CD4-positive, alpha-beta memory T cell (primary cell): ENCODE data around the gene ICAM1. TPM values are rescaled to one million over a fixed set of nuclear protein-coding genes. Genes with fewer than 3 reads are reported as not detected.
"Not testable (repeated sequence)": the region's sequence is repeated elsewhere in the genome, so short reads cannot be mapped to it uniquely, and the experiment has no call there.

ENCODE experiments used
- CTCF ChIA-PET: fragments of 350-600 bp; sonication (Branson Sonifier 250); formaldehyde crosslinking; loops from one replicate; lab custom pipeline; 2021; ENCODE audit warnings: inconsistent platforms; ENCODE audit not compliant: partially characterized antibody; lab: Charles Lee
- POLR2A ChIA-PET: fragments of 350-600 bp; sonication (Branson Sonifier 250); formaldehyde crosslinking; loops from one replicate; lab custom pipeline; 2021; ENCODE audit not compliant: partially characterized antibody; lab: Charles Lee
- DNase-seq, 5 donors: peaks; one replicate each; pipeline versions ENCODE4 v3.0.0 to v3.0.0-alpha.2; 2020 to 2022; ENCODE audit warnings: mixed read lengths in 1 of 5
- H3K27ac ChIP-seq: one replicate; pipeline ENCODE4 v1.7.0; 2013; ENCODE audit warnings: low read depth, low read length
- H3K27me3 ChIP-seq: 2 replicates; pipeline ENCODE4 v1.7.0; 2013; ENCODE audit warnings: mild to moderate bottlenecking, low read length, moderate library complexity; ENCODE audit not compliant: insufficient read depth
- H3K36me3 ChIP-seq: 2 replicates; pipeline ENCODE4 v1.7.0; 2013; ENCODE audit warnings: mild to moderate bottlenecking, low read length, moderate library complexity; ENCODE audit not compliant: insufficient read depth
- H3K4me1 ChIP-seq: 2 replicates; pipeline ENCODE4 v1.7.0; 2013; ENCODE audit warnings: mild to moderate bottlenecking, low read length, moderate library complexity; ENCODE audit not compliant: insufficient read depth
- H3K4me3 ChIP-seq, 2 donors: one replicate each; pipeline ENCODE4 v1.7.0; 2013; ENCODE audit warnings: low read length in 2 of 2, mild to moderate bottlenecking in 1 of 2
- H3K9me3 ChIP-seq, 2 donors: one replicate each; pipeline ENCODE4 v1.7.0; 2013; ENCODE audit warnings: low read length in 2 of 2, control low read depth in 1 of 2; ENCODE audit not compliant: control insufficient read depth in 1 of 2
- H3K27ac Mint-ChIP-seq, 7 donors: one replicate each; pipeline ENCODE4 v1.8.0; 2020 to 2021; ENCODE audit warnings: mixed read lengths in 7 of 7, mild to moderate bottlenecking in 6 of 7, inconsistent platforms in 3 of 7, moderate library complexity in 3 of 7
- H3K27me3 Mint-ChIP-seq, 2 donors: one replicate each; pipeline ENCODE4 v1.8.0; 2020 to 2021; ENCODE audit warnings: mixed read lengths in 2 of 2
- H3K36me3 Mint-ChIP-seq, 2 donors: one replicate each; pipeline ENCODE4 v1.8.0; 2020 to 2021; ENCODE audit warnings: mixed read lengths in 2 of 2, inconsistent platforms in 1 of 2, mild to moderate bottlenecking in 1 of 2
- H3K4me1 Mint-ChIP-seq, 4 donors: one replicate each; pipeline ENCODE4 v1.8.0; 2020 to 2021; ENCODE audit warnings: mixed read lengths in 4 of 4, mild to moderate bottlenecking in 1 of 4
- H3K4me3 Mint-ChIP-seq, 8 donors: one replicate each; pipeline ENCODE4 v1.8.0; 2020 to 2021; ENCODE audit warnings: mixed read lengths in 8 of 8, mild to moderate bottlenecking in 7 of 8, moderate library complexity in 6 of 8, inconsistent platforms in 3 of 8
- H3K9me3 Mint-ChIP-seq, 8 donors: one replicate each; pipeline ENCODE4 v1.8.0; 2020 to 2021; ENCODE audit warnings: mixed read lengths in 8 of 8, mild to moderate bottlenecking in 5 of 8, inconsistent platforms in 3 of 8, moderate library complexity in 1 of 8
- intact Hi-C: fragments of 100-400 bp; cut with micrococcal nuclease; formaldehyde crosslinking; loops from one replicate; pipeline ENCODE4 v1.15.1; 2023
- polyA plus RNA-seq, 2 donors: library from polyadenylated mRNA; unstranded; fragments of 300-500 nt; fragmentation: Illumina TruSeq; gene quantifications; one replicate each; pipeline ENCODE4 v1.2.3, GENCODE V29; 2021
- total RNA-seq, 2 experiments: library from RNA; stranded (reverse); gene quantifications; one replicate each; pipeline ENCODE4 v1.2.3, GENCODE V29; 2021

Gene ICAM1
- total and polyA plus RNA-seq, 4 experiments from 2014 or later: 2.5 to 8.2 (median 7.8) TPM

DNA sequence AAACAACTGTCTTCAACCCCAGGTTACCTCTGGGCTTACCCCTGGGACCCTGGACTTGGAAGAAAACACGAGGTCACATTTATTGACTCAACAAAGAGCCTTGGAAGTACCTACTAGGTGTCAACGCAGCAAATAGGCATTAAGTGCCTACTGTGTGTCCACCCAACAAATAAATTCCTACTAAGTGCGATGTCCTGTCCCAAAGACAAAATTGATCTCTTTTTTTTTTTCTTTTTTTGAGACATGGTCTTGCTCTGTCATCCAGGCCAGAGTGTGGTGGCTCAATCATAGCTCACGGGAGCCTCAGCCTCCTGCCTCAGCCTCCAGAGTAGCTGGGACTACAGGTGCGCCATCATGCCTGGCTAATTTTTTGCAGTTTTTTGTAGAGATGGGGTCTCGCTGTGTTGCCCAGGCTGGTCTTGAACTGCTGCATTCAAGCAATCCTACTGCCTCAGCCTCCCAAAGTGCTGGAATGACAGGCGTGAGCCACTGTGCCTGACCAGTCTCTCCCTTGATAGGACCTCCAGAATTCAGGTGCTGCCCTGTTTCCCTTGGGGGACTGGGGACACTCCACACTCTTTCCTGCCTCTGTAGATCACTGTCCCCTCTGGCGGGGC lies 39.2 kb upstream of the ICAM1 start:
- Mint-ChIP-seq H3K4me3 (peak overlapping the region; percentile 76 to 92 (median 85)), H3K9me3 (no peaks in the 10 kb centered on the region), H3K27ac (peak overlapping the region; percentile 87 to 97 (median 93)), H3K27me3 (no peaks in the 10 kb centered on the region), H3K36me3 (peaks cover 0 to 4% of the 10 kb centered on the region in 2 donors), H3K4me1 (peaks cover 22 to 53% (median 30%) of the 10 kb centered on the region in 4 donors)
- intact Hi-C loops: loop anchor here (2.0 to 10.0 kb wide), 3 partner anchors 37 to 603 kb away; partner anchors contain the start of genes DNMT1 and TMED1
- Histone ChIP-seq H3K27me3 (no peaks in the 10 kb centered on the region), H3K4me1 (peaks cover 44% of the 10 kb centered on the region), H3K36me3 (no peaks in the 10 kb centered on the region), H3K9me3 (no peaks in the 10 kb centered on the region), H3K4me3 (peak overlapping the region in 1 of 2 donors; percentile 77), H3K27ac (peak overlapping the region; percentile 92)
- CTCF ChIA-PET: interaction anchor here (1.1 to 8.8 kb wide), 2 partner anchors 19 to 88 kb away, joined by 3 to 132 read pairs; partner anchors contain the start of gene MRPL4
- DNase-seq: no peak
- POLR2A ChIA-PET: interaction anchor here (0.9 to 5.8 kb wide), 4 partner anchors 19 to 88 kb away, joined by 3 to 67 read pairs (median 6); partner anchors contain the start of gene MRPL4

DNA sequence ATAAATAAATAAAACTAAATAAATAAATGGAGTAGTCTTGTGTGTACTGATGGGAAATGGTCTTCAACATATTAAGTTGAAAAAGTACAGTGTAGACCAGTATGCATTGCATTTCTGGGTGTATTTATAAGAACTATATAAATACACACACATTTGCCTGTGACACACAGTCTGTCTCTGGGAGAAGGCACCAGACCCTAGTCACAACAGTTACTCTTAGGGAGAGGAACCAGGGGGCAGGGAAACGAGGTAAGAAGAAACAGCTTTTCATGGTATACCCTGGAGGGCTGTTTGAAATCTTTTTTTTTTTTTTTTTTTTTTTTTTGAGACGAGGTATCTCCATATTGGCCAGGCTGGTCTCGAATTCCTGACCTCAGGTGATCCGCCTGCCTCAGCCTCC lies 37.0 kb upstream of the ICAM1 start:
- intact Hi-C loops: loop anchor here (5.0 to 10.0 kb wide), 2 partner anchors 92 to 601 kb away; partner anchors contain the start of gene TMED1
- POLR2A ChIA-PET: interaction anchor here (0.6 to 0.9 kb wide), 2 partner anchors 10 to 16 kb away, joined by 4 to 6 read pairs; no protein-coding TSS in a partner anchor
- CTCF ChIA-PET: interaction anchor here (6.1 kb wide), 1 partner anchor 16 kb away, joined by 83 read pairs; the partner anchor contains the start of gene MRPL4

DNA sequence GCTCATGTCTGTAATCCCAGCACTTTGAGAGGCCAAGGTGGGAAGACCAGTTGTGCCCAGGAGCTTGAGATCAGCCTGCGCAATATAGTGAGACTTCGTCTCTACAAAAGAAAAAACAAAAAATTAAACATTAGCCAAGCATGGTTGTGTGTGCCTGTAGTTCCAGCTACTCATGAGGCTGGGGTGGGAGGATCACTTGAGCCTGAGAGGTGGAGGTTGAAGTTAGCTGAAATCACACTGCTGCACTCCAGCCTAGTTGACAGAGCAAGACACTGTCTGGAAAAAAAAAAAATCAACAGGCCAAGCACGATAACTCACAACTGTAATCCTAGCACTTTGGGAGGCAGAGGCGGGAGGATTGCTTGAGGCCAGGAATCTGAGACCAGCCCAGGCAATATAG lies 35.9 kb upstream of the ICAM1 start:
- Mint-ChIP-seq H3K9me3 (peaks cover 0 to 1% (median 0%) of the 10 kb centered on the region in 8 donors), H3K27ac (peak overlapping the region; percentile 80 to 100 (median 99)), H3K4me3 (peak overlapping the region in 5 of 8 donors; percentile 17 to 93 (median 59)), H3K4me1 (peaks cover 15 to 48% (median 21%) of the 10 kb centered on the region in 4 donors), H3K27me3 (no peaks in the 10 kb centered on the region), H3K36me3 (peaks cover 0 to 4% of the 10 kb centered on the region in 2 donors)
- no peak for DNase-seq
- no peaks in the 10 kb centered on the region for H3K27me3 ChIP-seq
- intact Hi-C loops: loop anchor here (10.0 kb wide), 1 partner anchor 600 kb away; the partner anchor contains the start of gene TMED1
- no peaks in the 10 kb centered on the region for H3K9me3 ChIP-seq
- H3K4me3 ChIP-seq: no peak overlapping the region
- POLR2A ChIA-PET: interaction anchor here (0.7 to 2.8 kb wide), 4 partner anchors 14 to 138 kb away, joined by 3 to 18 read pairs (median 6); no protein-coding TSS in a partner anchor
- no peak overlapping the region for H3K27ac ChIP-seq
- peaks cover 26% of the 10 kb centered on the region for H3K4me1 ChIP-seq
- CTCF ChIA-PET: interaction anchor here (0.6 to 6.1 kb wide), 3 partner anchors 15 to 132 kb away, joined by 3 to 83 read pairs (median 3); partner anchors contain the start of gene MRPL4
- H3K36me3 ChIP-seq: no peaks in the 10 kb centered on the region

More for the DNA sequence above, 37.0 kb upstream of the ICAM1 start:
- H3K27ac ChIP-seq: no peak overlapping the region
- peaks cover 21 to 58% (median 29%) of the 10 kb centered on the region in 4 donors for H3K4me1 Mint-ChIP-seq
- H3K4me3 Mint-ChIP-seq: peak overlapping the region in 2 of 8 donors; percentile 21 to 49
- peaks cover 0 to 1% (median 0%) of the 10 kb centered on the region in 8 donors for H3K9me3 Mint-ChIP-seq
- no peaks in the 10 kb centered on the region for H3K9me3 ChIP-seq
- peaks cover 0 to 4% of the 10 kb centered on the region in 2 donors for H3K36me3 Mint-ChIP-seq
- no peaks in the 10 kb centered on the region for H3K27me3 ChIP-seq
- DNase-seq: no peak
- peak overlapping the region in 4 of 7 donors; percentile 69 to 79 (median 74) for H3K27ac Mint-ChIP-seq
- H3K36me3 ChIP-seq: no peaks in the 10 kb centered on the region
- H3K4me3 ChIP-seq: no peak overlapping the region
- no peaks in the 10 kb centered on the region for H3K27me3 Mint-ChIP-seq
- H3K4me1 ChIP-seq: peaks cover 37% of the 10 kb centered on the region

DNA sequence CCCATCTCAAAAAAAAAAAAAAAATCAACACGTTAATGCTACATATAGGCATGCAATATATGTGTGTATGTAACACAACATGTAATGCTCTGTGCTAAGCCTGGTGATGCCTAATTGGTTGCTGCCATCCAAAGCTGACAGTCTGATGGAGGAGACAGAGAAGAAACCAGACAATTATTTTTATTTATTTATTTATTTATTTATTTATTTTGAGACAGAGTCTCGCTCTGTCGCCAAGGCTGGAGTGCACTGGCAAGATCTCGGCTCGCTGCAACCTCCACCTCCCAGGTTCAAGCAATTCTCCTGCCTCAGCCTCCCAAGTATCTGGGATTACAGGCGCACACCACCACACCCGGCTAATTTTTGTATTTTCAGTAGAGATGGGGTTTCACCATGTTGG lies 35.5 kb upstream of the ICAM1 start:
- Mint-ChIP-seq H3K4me3 (peak overlapping the region in 7 of 8 donors; percentile 84 to 95 (median 90)), H3K4me1 (peaks cover 15 to 44% (median 21%) of the 10 kb centered on the region in 4 donors), H3K27ac (peak overlapping the region; percentile 98 to 100 (median 99))
- DNase-seq, H3K9me3 Mint-ChIP-seq, H3K9me3 ChIP-seq, H3K36me3 ChIP-seq, H3K27me3 ChIP-seq, H3K27me3 Mint-ChIP-seq, H3K36me3 Mint-ChIP-seq: not testable (repeated sequence)
- intact Hi-C loops: loop anchor here (10.0 kb wide), 1 partner anchor 599 kb away; the partner anchor contains the start of gene TMED1
- CTCF ChIA-PET: interaction anchor here (0.6 to 6.1 kb wide), 9 partner anchors 10 to 431 kb away, joined by 3 to 83 read pairs (median 5); partner anchors contain the start of genes ICAM1 and MRPL4
- POLR2A ChIA-PET: interaction anchor here (0.7 to 2.8 kb wide), 21 partner anchors 9 to 188 kb away, joined by 3 to 18 read pairs (median 5); partner anchors contain the start of genes DNMT1, ICAM1, MRPL4 and RAVER1
- peak overlapping the region in 1 of 2 donors; percentile 63 for H3K4me3 ChIP-seq
- H3K27ac ChIP-seq: peak overlapping the region; percentile 93
- peaks cover 25% of the 10 kb centered on the region for H3K4me1 ChIP-seq

DNA sequence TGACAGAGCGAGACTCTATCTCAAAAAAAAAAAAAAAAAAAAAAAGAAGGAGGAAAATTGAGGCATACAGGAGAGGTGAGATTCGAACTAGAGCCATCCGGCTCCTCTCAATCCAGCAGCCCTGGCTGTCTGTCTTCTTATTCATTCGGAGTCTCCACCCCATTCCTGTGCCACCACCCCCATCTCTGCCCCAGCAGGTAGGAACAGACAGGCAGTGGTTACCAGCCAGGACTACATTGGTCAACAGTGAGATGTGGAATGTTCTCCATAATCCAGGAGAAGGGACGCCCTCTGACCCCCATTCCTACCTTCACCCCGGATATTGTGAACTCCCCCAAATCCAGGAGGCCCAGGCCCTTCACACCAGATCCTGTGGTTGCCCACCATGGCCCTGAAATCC lies 33.2 kb upstream of the ICAM1 start:
- no peak for DNase-seq
- Mint-ChIP-seq H3K27me3 (no peaks in the 10 kb centered on the region), H3K36me3 (no peaks in the 10 kb centered on the region), H3K4me1 (peaks cover 14 to 27% (median 17%) of the 10 kb centered on the region in 4 donors), H3K9me3 (peaks cover 0 to 1% (median 0%) of the 10 kb centered on the region in 8 donors), H3K4me3 (no peak overlapping the region), H3K27ac (peak overlapping the region in 4 of 7 donors; percentile 42 to 82 (median 70))
- peaks cover 25% of the 10 kb centered on the region for H3K4me1 ChIP-seq
- H3K27me3 ChIP-seq: no peaks in the 10 kb centered on the region
- no peaks in the 10 kb centered on the region for H3K36me3 ChIP-seq
- H3K4me3 ChIP-seq: no peak overlapping the region
- no peak overlapping the region for H3K27ac ChIP-seq
- POLR2A ChIA-PET: interaction anchor here (2.0 kb wide), 1 partner anchor 17 kb away, joined by 12 read pairs; no protein-coding TSS in a partner anchor
- CTCF ChIA-PET: interaction anchor here (6.1 kb wide), 1 partner anchor 12 kb away, joined by 83 read pairs; the partner anchor contains the start of gene MRPL4
- no peaks in the 10 kb centered on the region for H3K9me3 ChIP-seq
- intact Hi-C loops: loop anchor here (10.0 kb wide), 1 partner anchor 597 kb away; the partner anchor contains the start of gene TMED1

DNA sequence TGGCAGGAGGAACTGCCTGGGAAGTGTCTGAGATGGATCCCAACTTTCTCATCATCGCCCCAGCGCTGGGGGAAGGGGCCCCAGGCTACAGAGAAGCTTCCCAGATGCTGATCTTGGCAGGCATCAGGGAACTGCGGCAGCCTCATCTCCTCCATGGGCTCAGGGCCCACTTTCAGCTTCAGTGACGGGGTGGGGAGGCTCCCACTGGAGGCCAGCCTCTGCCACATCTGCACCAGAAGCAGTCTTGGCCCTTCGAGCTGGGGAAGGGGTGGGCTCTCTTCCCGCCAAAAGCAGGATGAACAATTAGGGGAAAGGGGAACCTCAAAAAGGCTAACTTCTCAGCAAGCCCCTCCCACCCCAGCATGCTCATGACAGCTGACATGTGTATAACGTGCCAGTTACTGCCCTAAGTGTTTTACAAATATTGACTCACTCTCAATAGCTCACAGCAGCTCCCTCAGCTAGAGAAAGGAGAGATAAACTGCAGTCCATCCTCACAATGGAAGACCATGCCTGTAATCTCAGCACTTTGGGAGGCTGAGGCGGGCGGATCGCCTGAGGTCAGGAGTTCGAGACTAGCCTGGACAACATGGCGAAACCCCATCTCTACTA lies 32.6 kb upstream of the ICAM1 start:
- Mint-ChIP-seq H3K27me3 (no peaks in the 10 kb centered on the region), H3K4me3 (peak overlapping the region in 1 of 8 donors; percentile 46), H3K36me3 (no peaks in the 10 kb centered on the region), H3K4me1 (peaks cover 14 to 27% (median 17%) of the 10 kb centered on the region in 4 donors), H3K9me3 (peaks cover 0 to 1% (median 0%) of the 10 kb centered on the region in 8 donors), H3K27ac (peak overlapping the region in 5 of 7 donors; percentile 27 to 82 (median 46))
- POLR2A ChIA-PET: interaction anchor here (0.9 kb wide), 1 partner anchor 16 kb away, joined by 3 read pairs; no protein-coding TSS in a partner anchor
- CTCF ChIA-PET: interaction anchor here (6.1 kb wide), 1 partner anchor 12 kb away, joined by 83 read pairs; the partner anchor contains the start of gene MRPL4
- intact Hi-C loops: loop anchor here (10.0 kb wide), 1 partner anchor 597 kb away; the partner anchor contains the start of gene TMED1
- H3K4me1 ChIP-seq: peaks cover 25% of the 10 kb centered on the region
- no peak overlapping the region for H3K4me3 ChIP-seq
- no peaks in the 10 kb centered on the region for H3K27me3 ChIP-seq
- no peak overlapping the region for H3K27ac ChIP-seq
- H3K9me3 ChIP-seq: no peaks in the 10 kb centered on the region
- H3K36me3 ChIP-seq: no peaks in the 10 kb centered on the region
- no peak for DNase-seq
